ENCODE measurements around the gene AKAP8L.

AKAP8L gene

GRCh38 chr19:15372891-15373301 lies 45.9 kb downstream of the AKAP8L start:
- TF ChIP-seq CTCF (IDR thresholded peaks at IDR 0.05; ENCODE audit: insufficient read depth, low read depth, low read length, missing control alignments) = no peak

GRCh38 chr19:15372470-15372869 lies 46.3 kb downstream of the AKAP8L start:
- TF ChIP-seq CTCF (IDR thresholded peaks at IDR 0.05; ENCODE audit: insufficient read depth, low read depth, low read length, missing control alignments) = no peak
- DNase-seq (ENCODE audit: low read depth) = no peak
- H3K4me3 ChIP-seq (ENCODE audit: low read depth, low read length) = no peak overlapping the region

More at GRCh38 chr19:15372891-15373301, 45.9 kb downstream of the AKAP8L start:
- H3K4me3 ChIP-seq (ENCODE audit: low read depth, low read length) = no peak overlapping the region
- no peak for DNase-seq (ENCODE audit: low read depth)

- no peak overlapping the region for H3K4me3 ChIP-seq (ENCODE audit: low read depth, low read length)
- TF ChIP-seq CTCF (IDR thresholded peaks at IDR 0.05; ENCODE audit: insufficient read depth, low read depth, low read length, missing control alignments) = no peak
- no peak for DNase-seq (ENCODE audit: low read depth)
Observed at GRCh38 chr19:15371786-15372380, 46.9 kb downstream of the AKAP8L start.

- TF ChIP-seq CTCF (IDR thresholded peaks at IDR 0.05; ENCODE audit: insufficient read depth, low read depth, low read length, missing control alignments) = no peak
- DNase-seq (ENCODE audit: low read depth) = no peak
- no peak overlapping the region for H3K4me3 ChIP-seq (ENCODE audit: low read depth, low read length)
Observed at GRCh38 chr19:15371119-15371518, 47.7 kb downstream of the AKAP8L start.

GRCh38 chr19:15369594-15369891 lies 49.2 kb downstream of the AKAP8L start:
- TF ChIP-seq CTCF (IDR thresholded peaks at IDR 0.05; ENCODE audit: insufficient read depth, low read depth, low read length, missing control alignments) = no peak
- DNase-seq (ENCODE audit: low read depth) = no peak
- no peak overlapping the region for H3K4me3 ChIP-seq (ENCODE audit: low read depth, low read length)

GRCh38 chr19:15368798-15369593 lies 49.8 kb downstream of the AKAP8L start:
- H3K4me3 ChIP-seq (ENCODE audit: low read depth, low read length) = no peak overlapping the region
- TF ChIP-seq CTCF (IDR thresholded peaks at IDR 0.05; ENCODE audit: insufficient read depth, low read depth, low read length, missing control alignments) = no peak

More at GRCh38 chr19:15368798-15369593, 49.8 kb downstream of the AKAP8L start:
- no peak for DNase-seq (ENCODE audit: low read depth)

Measured in GM12865 (cell line).